ENCODE measurements around the gene OR10A5. TPM values are rescaled to one million over a fixed set of nuclear protein-coding genes. Genes with fewer than 3 reads are reported as not detected.
"Not testable (repeated sequence)": the region's sequence is repeated elsewhere in the genome, so short reads cannot be mapped to it uniquely, and the experiment has no call there.

OR10A5 gene
- total RNA-seq, 1 experiment from 2014 or later: not detected

DNA sequence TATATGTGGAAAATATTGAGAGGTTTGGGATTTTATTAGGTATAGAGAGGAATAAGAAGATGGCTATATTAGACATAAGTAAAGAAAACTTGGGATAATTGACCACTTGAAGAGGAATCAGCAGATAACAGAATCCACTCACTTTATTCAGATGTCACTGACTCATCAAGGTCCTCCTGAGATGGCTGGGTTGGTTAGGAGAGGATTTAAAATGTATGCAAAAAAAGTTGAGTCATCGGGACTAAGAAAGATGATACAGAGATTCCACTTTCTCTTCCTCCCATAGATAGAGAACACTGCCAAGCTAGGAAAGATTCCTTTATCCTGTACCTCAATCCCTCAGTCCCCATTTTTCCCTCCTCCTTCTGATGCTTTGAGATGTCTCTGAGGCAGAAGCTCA, 46.1 kb upstream of the OR10A5 start, which contains the start of gene OR6A2:
OR6A2 (minus strand) TSS at position 288 of the 400 bp plus-strand sequence. CDS start 3,981 bp downstream, outside the sequence.
- Histone ChIP-seq H3K23ac (ENCODE audit: insufficient read length, low read depth, low read length) (no peak within 1 kb of the TSS), H2BK12ac (ENCODE audit: insufficient read length, low read depth, low read length) (no peak within 1 kb of the TSS), H2BK120ac (ENCODE audit: low read depth, low read length, poor library complexity, severe bottlenecking) (no peak within 1 kb of the TSS), H3T11ph (ENCODE audit: low read length) (no peak within 1 kb of the TSS), H2AK5ac (ENCODE audit: insufficient read length, low read length) (peak within 1 kb of the TSS; percentile 41), H2AFZ (ENCODE audit: low read length) (no peak within 1 kb of the TSS), H3K27ac (ENCODE audit: insufficient read length, low read depth, low read length) (no peak within 1 kb of the TSS), H3K27me3 (ENCODE audit: insufficient read depth, low read length) (no peaks in the 10 kb centered on the region), H3K4me1 (ENCODE audit: insufficient read depth, low read length) (no peaks in the 10 kb centered on the region), H3K9me3 (ENCODE audit: control insufficient read depth, low read depth, low read length) (no peaks in the 10 kb centered on the region), H4K20me1 (ENCODE audit: control insufficient read depth, insufficient read depth, insufficient read length) (no peaks in the 10 kb centered on the region), H2BK5ac (ENCODE audit: insufficient read length, low read length) (no peak within 1 kb of the TSS), H3K4ac (ENCODE audit: low read depth, low read length) (no peak within 1 kb of the TSS), H2BK20ac (ENCODE audit: low read depth, low read length, poor library complexity, severe bottlenecking) (no peak within 1 kb of the TSS), H2BK15ac (ENCODE audit: low read depth, low read length) (no peak within 1 kb of the TSS), H3K23me2 (ENCODE audit: insufficient read length, low read depth, low read length, poor library complexity, severe bottlenecking) (no peaks in the 10 kb centered on the region), H3K18ac (ENCODE audit: insufficient read length, low read depth, low read length) (no peak within 1 kb of the TSS), H3K14ac (ENCODE audit: insufficient read depth, low read length) (no peak within 1 kb of the TSS), H3K79me1 (ENCODE audit: insufficient read depth, low read depth, low read length, poor library complexity, severe bottlenecking) (no peaks in the 10 kb centered on the region), H4K5ac (ENCODE audit: insufficient read length, low read depth, low read length) (no peak within 1 kb of the TSS), H4K91ac (ENCODE audit: insufficient read length, low read depth, low read length) (no peak within 1 kb of the TSS), H4K8ac (replicated peaks; ENCODE audit: insufficient read length, low read depth, low read length) (no peak within 1 kb of the TSS), H3K9ac (ENCODE audit: extremely low read depth, insufficient read length, low read length) (no peak within 1 kb of the TSS), H3K56ac (ENCODE audit: insufficient read length, low read depth, low read length) (no peak within 1 kb of the TSS), H3K4me2 (ENCODE audit: insufficient read depth, insufficient read length, low read length) (no peak within 1 kb of the TSS), H3K79me2 (ENCODE audit: insufficient read depth, low read length) (no peaks in the 10 kb centered on the region)
- Mint-ChIP-seq H3K9me3 (peaks cover 11 to 17% of the 10 kb centered on the region in 2 experiments), H3K4me3 (no peak within 1 kb of the TSS), H3K4me1 (peaks cover 16 to 23% of the 10 kb centered on the region in 2 experiments), H3K36me3 (ENCODE audit: insufficient read depth in 1 of 3, low read depth in 3 of 3) (peaks cover 0 to 17% (median 14%) of the 10 kb centered on the region in 3 experiments; a peak in 5 of 7 replicates), H3K27me3 (ENCODE audit: low read depth) (no peaks in the 10 kb centered on the region), H3K27ac (no peak within 1 kb of the TSS)
- no CpG with 5 or more reads among the region's 1 CpG for WGBS (ENCODE audit: extremely low coverage, insufficient read length, low lambda C conversion rate)
- no peak for TF ChIP-seq CTCF (conservative IDR thresholded peaks at IDR 0.05)
- no peak for DNase-seq

- not testable (repeated sequence) for H4K20me1 ChIP-seq (ENCODE audit: control insufficient read depth, insufficient read depth, insufficient read length); H3K18ac ChIP-seq (ENCODE audit: insufficient read length, low read depth, low read length); H2BK20ac ChIP-seq (ENCODE audit: low read depth, low read length, poor library complexity, severe bottlenecking); H2BK12ac ChIP-seq (ENCODE audit: insufficient read length, low read depth, low read length); H3K4ac ChIP-seq (ENCODE audit: low read depth, low read length); H3T11ph ChIP-seq (ENCODE audit: low read length); H3K9ac ChIP-seq (ENCODE audit: extremely low read depth, insufficient read length, low read length); H4K8ac ChIP-seq (replicated peaks; ENCODE audit: insufficient read length, low read depth, low read length); H2BK5ac ChIP-seq (ENCODE audit: insufficient read length, low read length); H2AK5ac ChIP-seq (ENCODE audit: insufficient read length, low read length); H3K23ac ChIP-seq (ENCODE audit: insufficient read length, low read depth, low read length); H4K91ac ChIP-seq (ENCODE audit: insufficient read length, low read depth, low read length); H4K5ac ChIP-seq (ENCODE audit: insufficient read length, low read depth, low read length); H3K27ac ChIP-seq (ENCODE audit: insufficient read length, low read depth, low read length); H3K4me1 ChIP-seq (ENCODE audit: insufficient read depth, low read length); H3K56ac ChIP-seq (ENCODE audit: insufficient read length, low read depth, low read length); H3K9me3 ChIP-seq (ENCODE audit: control insufficient read depth, low read depth, low read length); H3K79me1 ChIP-seq (ENCODE audit: insufficient read depth, low read depth, low read length, poor library complexity, severe bottlenecking); H2BK120ac ChIP-seq (ENCODE audit: low read depth, low read length, poor library complexity, severe bottlenecking); H3K14ac ChIP-seq (ENCODE audit: insufficient read depth, low read length); H3K23me2 ChIP-seq (ENCODE audit: insufficient read length, low read depth, low read length, poor library complexity, severe bottlenecking); H2BK15ac ChIP-seq (ENCODE audit: low read depth, low read length); H3K4me2 ChIP-seq (ENCODE audit: insufficient read depth, insufficient read length, low read length); H3K79me2 ChIP-seq (ENCODE audit: insufficient read depth, low read length); H3K27me3 ChIP-seq (ENCODE audit: insufficient read depth, low read length); H3K27me3 Mint-ChIP-seq (ENCODE audit: low read depth); H2AFZ ChIP-seq (ENCODE audit: low read length)
- Mint-ChIP-seq H3K4me1 (peaks cover 16 to 23% of the 10 kb centered on the region in 2 experiments), H3K36me3 (ENCODE audit: insufficient read depth in 1 of 3, low read depth in 3 of 3) (peaks cover 0 to 17% (median 14%) of the 10 kb centered on the region in 3 experiments; a peak in 5 of 7 replicates), H3K27ac (peak overlapping the region; percentile 25 to 86 (median 56); a peak in 6 of 7 replicates), H3K4me3 (peak overlapping the region in 1 of 2 experiments; percentile 16; a peak in 2 of 5 replicates), H3K9me3 (peaks cover 11 to 17% of the 10 kb centered on the region in 2 experiments)
- DNase-seq: peak; percentile 74
These were observed 44.4 kb upstream of the OR10A5 start for GRCh38 chr11:6801075-6801474.

All from H9 (cell line).